Measurements from ENCODE around the gene SYT3.

DNA sequence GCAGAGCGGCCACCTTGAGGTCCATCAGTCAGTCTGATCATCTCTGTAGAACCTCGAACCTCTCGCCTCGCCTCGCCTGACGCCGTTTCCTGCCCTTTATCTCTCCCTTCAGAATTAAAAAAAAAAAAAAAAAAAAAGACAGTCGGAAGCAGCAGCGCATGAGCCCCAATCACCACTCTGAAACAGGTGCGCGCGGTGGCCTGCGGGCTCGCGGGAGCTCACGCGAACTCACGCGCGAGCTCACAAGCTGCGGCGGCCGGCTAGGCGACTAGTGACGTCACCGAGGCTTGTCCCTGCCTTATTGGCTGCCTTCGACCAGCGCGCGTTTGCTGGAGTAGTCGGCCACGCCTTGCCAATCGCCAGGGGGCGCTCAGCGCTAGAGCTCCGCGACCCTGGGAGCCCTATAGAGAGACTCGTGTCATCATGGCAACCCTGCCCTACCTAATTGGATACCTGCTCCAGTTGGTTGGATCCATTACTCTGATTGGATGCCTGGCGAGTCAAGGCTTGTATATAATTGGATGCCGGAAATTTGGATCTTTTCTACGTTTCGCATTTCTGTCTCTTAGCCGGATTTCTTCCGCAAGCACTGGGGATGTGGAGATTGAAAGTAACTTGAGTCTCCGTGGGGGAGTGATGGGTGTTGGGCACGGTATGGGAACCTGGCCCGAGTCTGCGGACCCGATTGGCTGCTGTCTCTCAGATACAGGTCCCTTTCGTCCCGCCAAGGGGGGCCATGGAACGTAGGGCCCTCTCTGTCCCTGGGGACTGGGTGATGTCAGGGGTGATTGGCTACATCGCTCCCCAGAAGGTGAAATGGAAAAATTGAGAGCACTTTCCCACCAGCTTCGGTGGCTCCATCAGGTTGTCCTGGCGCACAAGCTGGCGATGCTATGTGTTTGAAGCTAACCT lies 31.6 kb downstream of the SYT3 start:
- TF ChIP-seq, protein P1, sequence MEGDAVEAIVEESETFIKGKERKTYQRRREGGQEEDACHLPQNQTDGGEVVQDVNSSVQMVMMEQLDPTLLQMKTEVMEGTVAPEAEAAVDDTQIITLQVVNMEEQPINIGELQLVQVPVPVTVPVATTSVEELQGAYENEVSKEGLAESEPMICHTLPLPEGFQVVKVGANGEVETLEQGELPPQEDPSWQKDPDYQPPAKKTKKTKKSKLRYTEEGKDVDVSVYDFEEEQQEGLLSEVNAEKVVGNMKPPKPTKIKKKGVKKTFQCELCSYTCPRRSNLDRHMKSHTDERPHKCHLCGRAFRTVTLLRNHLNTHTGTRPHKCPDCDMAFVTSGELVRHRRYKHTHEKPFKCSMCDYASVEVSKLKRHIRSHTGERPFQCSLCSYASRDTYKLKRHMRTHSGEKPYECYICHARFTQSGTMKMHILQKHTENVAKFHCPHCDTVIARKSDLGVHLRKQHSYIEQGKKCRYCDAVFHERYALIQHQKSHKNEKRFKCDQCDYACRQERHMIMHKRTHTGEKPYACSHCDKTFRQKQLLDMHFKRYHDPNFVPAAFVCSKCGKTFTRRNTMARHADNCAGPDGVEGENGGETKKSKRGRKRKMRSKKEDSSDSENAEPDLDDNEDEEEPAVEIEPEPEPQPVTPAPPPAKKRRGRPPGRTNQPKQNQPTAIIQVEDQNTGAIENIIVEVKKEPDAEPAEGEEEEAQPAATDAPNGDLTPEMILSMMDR (IDR thresholded peaks at IDR 0.05): peak in 4 of 6 experiments; percentile 23 to 73 (median 48)
- TF ChIP-seq EP300 (IDR thresholded peaks at IDR 0.05) (no peak), POLR2A (IDR thresholded peaks at IDR 0.05) (no peak), POLR2AphosphoS5 (IDR thresholded peaks at IDR 0.05) (no peak)

Data from upper lobe of left lung (tissue), 4 donors.